GM12874 (cell line): ENCODE data around the gene SBSN.

ENCODE experiments used
- CTCF ChIP-seq: IDR thresholded peaks from 2 replicates; pipeline ENCODE4 v1.5.1; 2011; ENCODE audit warnings: low read depth, mild to moderate bottlenecking, control low read depth, low read length, moderate library complexity; ENCODE audit not compliant: insufficient read depth

Gene SBSN

GRCh38 chr19:35524181-35524837, 3.8 kb downstream of the SBSN start:
- no peak for TF ChIP-seq CTCF

GRCh38 chr19:35522745-35523327, 5.3 kb downstream of the SBSN start:
- TF ChIP-seq CTCF = no peak

DNA sequence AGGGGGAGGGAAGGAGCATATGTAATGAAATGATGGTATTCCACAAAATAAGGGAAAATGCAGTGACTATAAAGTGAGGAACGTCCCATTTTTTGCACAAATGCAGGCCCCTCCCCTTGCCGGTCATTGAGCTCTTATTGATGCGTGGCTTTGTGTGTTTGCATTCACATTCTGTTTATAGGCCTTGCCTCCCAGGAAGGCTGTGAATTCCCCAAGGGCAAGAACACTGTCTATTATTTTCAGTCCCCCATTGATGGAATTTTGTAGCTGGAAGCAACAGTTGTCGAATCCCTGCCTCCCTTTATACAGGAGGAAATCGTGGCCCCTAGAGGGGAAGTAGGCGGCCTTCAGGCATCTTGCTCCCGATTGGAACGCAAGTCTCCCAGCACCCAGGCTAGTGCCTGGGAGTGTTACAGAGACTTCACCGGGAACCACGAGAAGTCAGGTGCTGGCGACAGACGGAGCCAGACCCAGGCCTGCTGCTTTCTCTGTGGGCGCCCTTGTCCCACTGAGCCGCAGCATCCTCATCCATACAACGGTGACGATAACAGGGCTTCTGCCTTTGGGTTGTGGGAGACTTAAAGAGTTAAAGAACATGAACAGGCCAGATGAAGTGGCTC, 6.9 kb downstream of the SBSN start:
- no peak for TF ChIP-seq CTCF

GRCh38 chr19:35519291-35519690, 8.8 kb downstream of the SBSN start:
- no peak for TF ChIP-seq CTCF

GRCh38 chr19:35518313-35518712, 9.8 kb downstream of the SBSN start:
- TF ChIP-seq CTCF = no peak

DNA sequence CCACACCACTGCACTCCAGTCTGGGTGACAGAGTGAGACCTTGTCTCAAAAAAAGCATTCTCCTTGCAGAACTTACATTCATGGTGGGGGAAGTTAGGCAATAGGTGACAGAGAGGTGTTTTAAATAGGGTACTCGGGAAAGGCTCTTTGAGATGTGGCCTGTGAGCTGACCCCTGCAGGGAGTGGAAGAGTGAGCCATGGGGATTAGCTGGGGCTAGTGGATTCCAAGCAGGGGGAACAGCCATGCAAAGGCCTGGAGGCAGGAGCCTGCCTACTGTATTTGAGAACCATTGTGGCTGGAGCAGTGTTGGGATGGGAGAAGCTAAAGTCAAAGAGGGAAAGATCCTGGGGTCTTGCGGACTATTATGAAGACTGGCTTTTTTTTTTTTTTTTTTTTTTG, 10.8 kb downstream of the SBSN start:
- no peak for TF ChIP-seq CTCF

GRCh38 chr19:35516310-35516709, 11.8 kb downstream of the SBSN start:
- no peak for TF ChIP-seq CTCF
